Loucy (cell line): ENCODE data around the gene RMND5A.

Source experiments
- H2AFZ ChIP-seq: fragments of 200-600 bp; sonication (generic); 2 replicates; pipeline ENCODE4 v1.6.0; 2016; ENCODE audit warnings: antibody characterized with exemption, mild to moderate bottlenecking, low read length, moderate library complexity
- H3F3A ChIP-seq: fragments of 200-600 bp; 2 replicates; pipeline ENCODE4 v1.6.0; 2016; ENCODE audit warnings: antibody characterized with exemption, low read depth, mild to moderate bottlenecking
- H3K27me3 ChIP-seq: fragments of 200-600 bp; sonication (generic); 2 replicates; pipeline ENCODE4 v1.6.1; 2014; ENCODE audit warnings: low read length, mild to moderate bottlenecking; ENCODE audit not compliant: insufficient read depth, poor library complexity, severe bottlenecking
- H3K36me3 ChIP-seq: fragments of 200-600 bp; sonication (generic); 2 replicates; pipeline ENCODE4 v1.6.1; 2016; ENCODE audit warnings: low read length; ENCODE audit not compliant: insufficient read depth
- H3K4me1 ChIP-seq: fragments of 200-600 bp; sonication (generic); 2 replicates; pipeline ENCODE4 v1.5.1; 2014; ENCODE audit warnings: low read length, mild to moderate bottlenecking; ENCODE audit not compliant: insufficient read depth, poor library complexity, severe bottlenecking
- H3K4me2 ChIP-seq: fragments of 200-600 bp; sonication (generic); 2 replicates; pipeline ENCODE4 v1.6.0; 2014; ENCODE audit warnings: antibody characterized with exemption, low read length, low read depth, mild to moderate bottlenecking; ENCODE audit not compliant: poor library complexity, severe bottlenecking
- H3K4me3 ChIP-seq: fragments of 200-600 bp; sonication (generic); 2 replicates; pipeline ENCODE4 v1.5.1; 2014; ENCODE audit warnings: low read length, mild to moderate bottlenecking, mixed read lengths; ENCODE audit not compliant: poor library complexity, severe bottlenecking
- H3K79me2 ChIP-seq: fragments of 200-600 bp; sonication (generic); 2 replicates; pipeline ENCODE4 v1.6.1; 2014; ENCODE audit warnings: low read length; ENCODE audit not compliant: insufficient read depth
- H3K9ac ChIP-seq: fragments of 200-600 bp; sonication (generic); 2 replicates; pipeline ENCODE4 v1.6.0; 2014; ENCODE audit warnings: mild to moderate bottlenecking, low read depth, low read length, moderate library complexity; ENCODE audit not compliant: poor library complexity, severe bottlenecking
- H3K9me2 ChIP-seq: fragments of 200-600 bp; sonication (generic); replicated peaks from 2 replicates; pipeline ENCODE4 v1.6.1; 2016; ENCODE audit warnings: low read depth, low read length, mixed read lengths
- H3K9me3 ChIP-seq: fragments of 200-600 bp; sonication (generic); 2 replicates; pipeline ENCODE4 v1.6.1; 2014; ENCODE audit warnings: mild to moderate bottlenecking, antibody characterized with exemption, low read length, low read depth; ENCODE audit not compliant: insufficient read depth
- H4K20me1 ChIP-seq: fragments of 200-600 bp; sonication (generic); 2 replicates; pipeline ENCODE4 v1.6.0; 2014; ENCODE audit warnings: antibody characterized with exemption, low read length, mild to moderate bottlenecking; ENCODE audit not compliant: insufficient read depth, poor library complexity, severe bottlenecking
- CTCF ChIP-seq: fragments of 200-600 bp; sonication (generic); conservative IDR thresholded peaks from 2 replicates; pipeline ENCODE4 v1.5.1; 2014; ENCODE audit warnings: mild to moderate bottlenecking, antibody characterized with exemption, low read length
- EZH2phosphoT487 ChIP-seq: fragments of 200-600 bp; IDR thresholded peaks from 2 replicates; pipeline ENCODE4 v1.6.1; 2018; ENCODE audit warnings: antibody characterized with exemption, mild to moderate bottlenecking, moderate library complexity, borderline replicate concordance

RMND5A gene

GRCh38 chr2:86788881-86789686 is 69.0 kb downstream of the RMND5A start:
- Histone ChIP-seq H4K20me1 (no peaks in the 10 kb centered on the region), H2AFZ (no peak overlapping the region), H3K27me3 (no peaks in the 10 kb centered on the region), H3F3A (no peaks in the 10 kb centered on the region), H3K36me3 (no peaks in the 10 kb centered on the region), H3K79me2 (no peaks in the 10 kb centered on the region), H3K4me1 (no peaks in the 10 kb centered on the region), H3K9me3 (no peaks in the 10 kb centered on the region), H3K9ac (no peak overlapping the region), H3K4me2 (no peak overlapping the region), H3K4me3 (no peak overlapping the region), H3K9me2 (no peaks in the 10 kb centered on the region)
- TF ChIP-seq CTCF: no peak
- TF ChIP-seq EZH2phosphoT487: no peak

- no peaks in the 10 kb centered on the region for H3F3A ChIP-seq
- no peak overlapping the region for H3K9ac ChIP-seq
- H2AFZ ChIP-seq: no peak overlapping the region
- no peaks in the 10 kb centered on the region for H3K36me3 ChIP-seq
- no peaks in the 10 kb centered on the region for H3K79me2 ChIP-seq
- H3K9me2 ChIP-seq: no peaks in the 10 kb centered on the region
- no peak overlapping the region for H3K4me2 ChIP-seq
- no peak overlapping the region for H3K4me3 ChIP-seq
- no peaks in the 10 kb centered on the region for H3K9me3 ChIP-seq
- TF ChIP-seq CTCF (no peak), EZH2phosphoT487 (no peak)
- H3K4me1 ChIP-seq: peaks cover 3% of the 10 kb centered on the region
- no peaks in the 10 kb centered on the region for H4K20me1 ChIP-seq
- H3K27me3 ChIP-seq: no peaks in the 10 kb centered on the region
Observed at GRCh38 chr2:86789687-86790133, 69.6 kb downstream of the RMND5A start.

GRCh38 chr2:86790134-86790675 is 70.1 kb downstream of the RMND5A start:
- no peaks in the 10 kb centered on the region for H3K9me2 ChIP-seq
- no peaks in the 10 kb centered on the region for H3K9me3 ChIP-seq
- no peaks in the 10 kb centered on the region for H3K27me3 ChIP-seq
- no peaks in the 10 kb centered on the region for H3F3A ChIP-seq
- H4K20me1 ChIP-seq: no peaks in the 10 kb centered on the region
- H3K79me2 ChIP-seq: no peaks in the 10 kb centered on the region
- no peak overlapping the region for H3K4me3 ChIP-seq
- no peak overlapping the region for H3K4me2 ChIP-seq
- no peak for TF ChIP-seq EZH2phosphoT487
- no peak for TF ChIP-seq CTCF
- H2AFZ ChIP-seq: no peak overlapping the region
- no peak overlapping the region for H3K9ac ChIP-seq
- H3K36me3 ChIP-seq: no peaks in the 10 kb centered on the region
- H3K4me1 ChIP-seq: peaks cover 7% of the 10 kb centered on the region
